ENCODE measurements around the gene PTX3. TPM values are rescaled to one million over a fixed set of nuclear protein-coding genes. Genes with fewer than 3 reads are reported as not detected.

The PTX3 gene
- total RNA-seq, 1 donor from 2014 or later = 44.1 TPM

DNA sequence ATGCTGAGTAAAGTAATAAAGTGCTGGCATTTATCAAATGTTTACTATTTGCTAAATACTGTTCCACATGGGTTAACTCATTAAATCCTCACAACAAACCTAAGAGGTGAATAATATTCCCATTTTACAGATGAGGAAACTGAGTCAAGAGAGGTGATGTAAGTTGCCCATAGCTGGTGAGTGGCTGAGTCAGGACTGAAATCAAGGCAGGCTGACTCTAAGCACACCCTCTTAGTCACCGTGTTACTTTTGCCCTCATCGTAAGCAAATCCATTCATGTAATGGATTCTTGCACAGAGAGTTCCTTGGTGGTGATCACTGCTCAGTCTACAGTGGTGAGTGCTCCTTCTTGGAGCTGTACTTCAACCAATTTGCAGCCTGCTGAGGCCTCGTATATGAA lies 28.9 kb upstream of the PTX3 start:
- H3K4me3 Mint-ChIP-seq = no peak overlapping the region

GRCh38 chr3:157408499-157409149 lies 28.0 kb upstream of the PTX3 start:
- Mint-ChIP-seq H3K4me3 (no peak overlapping the region), H3K27ac (no peak overlapping the region), H3K4me1 (peaks cover 3% of the 10 kb centered on the region), H3K27me3 (ENCODE audit: low read depth) (peaks cover 1% of the 10 kb centered on the region), H3K9me3 (peaks cover 9% of the 10 kb centered on the region), H3K36me3 (peaks cover 4% of the 10 kb centered on the region)
- TF ChIP-seq CTCF (IDR thresholded peaks at IDR 0.05; ENCODE audit: unreplicated experiment) = no peak
- DNase-seq (ENCODE audit: low spot score in 2 of 2, unreplicated experiment in 2 of 2) = no peak

More for the DNA sequence above, 28.9 kb upstream of the PTX3 start:
- Mint-ChIP-seq H3K4me1 (peaks cover 4% of the 10 kb centered on the region), H3K9me3 (peaks cover 9% of the 10 kb centered on the region), H3K27me3 (ENCODE audit: low read depth) (peaks cover 1% of the 10 kb centered on the region), H3K27ac (no peak overlapping the region), H3K36me3 (peaks cover 4% of the 10 kb centered on the region)
- TF ChIP-seq CTCF (IDR thresholded peaks at IDR 0.05; ENCODE audit: unreplicated experiment) = no peak
- no peak for DNase-seq (ENCODE audit: low spot score in 2 of 2, unreplicated experiment in 2 of 2)

- Mint-ChIP-seq H3K4me3 (no peak overlapping the region), H3K9me3 (peaks cover 9% of the 10 kb centered on the region), H3K27me3 (ENCODE audit: low read depth) (peaks cover 1% of the 10 kb centered on the region), H3K4me1 (peaks cover 3% of the 10 kb centered on the region), H3K36me3 (peaks cover 4% of the 10 kb centered on the region), H3K27ac (no peak overlapping the region)
- no peak for DNase-seq (ENCODE audit: low spot score in 2 of 2, unreplicated experiment in 2 of 2)
- TF ChIP-seq CTCF (IDR thresholded peaks at IDR 0.05; ENCODE audit: unreplicated experiment) = no peak
Measured at GRCh38 chr3:157409516-157409915, 27.1 kb upstream of the PTX3 start.

GRCh38 chr3:157410945-157411344 lies 25.7 kb upstream of the PTX3 start:
- H3K4me3 Mint-ChIP-seq = no peak overlapping the region
- no peaks in the 10 kb centered on the region for H3K27me3 Mint-ChIP-seq (ENCODE audit: low read depth)
- no peak for TF ChIP-seq CTCF (IDR thresholded peaks at IDR 0.05; ENCODE audit: unreplicated experiment)
- no peak for DNase-seq (ENCODE audit: low spot score in 2 of 2, unreplicated experiment in 2 of 2)
- peaks cover 9% of the 10 kb centered on the region for H3K9me3 Mint-ChIP-seq
- peaks cover 4% of the 10 kb centered on the region for H3K36me3 Mint-ChIP-seq
- H3K4me1 Mint-ChIP-seq = no peaks in the 10 kb centered on the region
- H3K27ac Mint-ChIP-seq = no peak overlapping the region

- H3K4me3 Mint-ChIP-seq = no peak overlapping the region
- no peak for TF ChIP-seq CTCF (IDR thresholded peaks at IDR 0.05; ENCODE audit: unreplicated experiment)
- H3K9me3 Mint-ChIP-seq = peaks cover 9% of the 10 kb centered on the region
- H3K4me1 Mint-ChIP-seq = peaks cover 6% of the 10 kb centered on the region
- H3K27ac Mint-ChIP-seq = no peak overlapping the region
- no peak for DNase-seq (ENCODE audit: low spot score in 2 of 2, unreplicated experiment in 2 of 2)
- peaks cover 4% of the 10 kb centered on the region for H3K36me3 Mint-ChIP-seq
- H3K27me3 Mint-ChIP-seq (ENCODE audit: low read depth) = no peaks in the 10 kb centered on the region
Measured at GRCh38 chr3:157412323-157412855, 24.3 kb upstream of the PTX3 start.
